Stimulated activated CD8-positive, alpha-beta memory T cell treated with anti-CD3 and anti-CD28 coated beads, Interleukin-12 subunit alpha, Interleukin-12 subunit beta, amount 100 ng/mL, for 1 hour (primary cell): ENCODE measurements around the gene MAML3.

Source experiments
- DNase-seq: peaks from one replicate; pipeline ENCODE4 v3.0.0-alpha.2; 2020; ENCODE audit warnings: low read depth

The MAML3 gene

GRCh38 chr4:139839403-139840031, 314.5 kb downstream of the MAML3 start:
- DNase-seq, result no peak

- DNase-seq, result no peak
These were observed 315.2 kb downstream of the MAML3 start for GRCh38 chr4:139838811-139839210.

- no peak for DNase-seq
These were observed 319.0 kb downstream of the MAML3 start for GRCh38 chr4:139834981-139835391.

GRCh38 chr4:139834226-139834662, 319.7 kb downstream of the MAML3 start:
- DNase-seq, result no peak

GRCh38 chr4:139833151-139833910, 320.7 kb downstream of the MAML3 start:
- no peak for DNase-seq

- no peak for DNase-seq
These were observed 324.9 kb downstream of the MAML3 start for GRCh38 chr4:139828966-139829664.

GRCh38 chr4:139826426-139826825, 327.6 kb downstream of the MAML3 start:
- no peak for DNase-seq

- no peak for DNase-seq
These were observed 328.4 kb downstream of the MAML3 start for GRCh38 chr4:139825523-139826014.

GRCh38 chr4:139824882-139825522, 329.0 kb downstream of the MAML3 start:
- no peak for DNase-seq

GRCh38 chr4:139823746-139824145, 330.2 kb downstream of the MAML3 start:
- no peak for DNase-seq

- no peak for DNase-seq
These were observed 330.6 kb downstream of the MAML3 start for GRCh38 chr4:139823345-139823744.

- no peak for DNase-seq
These were observed 331.6 kb downstream of the MAML3 start for GRCh38 chr4:139822391-139822790.

- DNase-seq, result no peak
These were observed 334.9 kb downstream of the MAML3 start for GRCh38 chr4:139819082-139819481.

- no peak for DNase-seq
These were observed 336.1 kb downstream of the MAML3 start for GRCh38 chr4:139817657-139818452.

- DNase-seq, result no peak
These were observed 337.1 kb downstream of the MAML3 start for GRCh38 chr4:139816856-139817255.

- no peak for DNase-seq
These were observed 338.0 kb downstream of the MAML3 start for GRCh38 chr4:139815778-139816601.

- DNase-seq, result no peak
These were observed 339.5 kb downstream of the MAML3 start for GRCh38 chr4:139814323-139815015.

- no peak for DNase-seq
These were observed 340.1 kb downstream of the MAML3 start for GRCh38 chr4:139813881-139814280.

- DNase-seq, result no peak
These were observed 343.3 kb downstream of the MAML3 start for GRCh38 chr4:139810710-139811109.

- no peak for DNase-seq
These were observed 344.2 kb downstream of the MAML3 start for GRCh38 chr4:139809757-139810140.
